Measurements from ENCODE around the gene ACTN3.
"Not testable (repeated sequence)": the region's sequence is repeated elsewhere in the genome, so short reads cannot be mapped to it uniquely, and the experiment has no call there.

ACTN3 gene

GRCh38 chr11:66570850-66571180, 24.1 kb downstream of the ACTN3 start:
- Histone ChIP-seq H3K36me3 (peaks cover 0 to 6% (median 0%) of the 10 kb centered on the region in 3 donors), H3K27me3 (no peaks in the 10 kb centered on the region), H3K9me3 (no peaks in the 10 kb centered on the region), H3K4me1 (peaks cover 0 to 21% (median 11%) of the 10 kb centered on the region in 4 donors), H3K27ac (no peak overlapping the region), H3K4me3 (no peak overlapping the region)
- intact Hi-C loops (cut with DNase I; ENCODE audit: low total_unique reads), result no loop called here
- TF ChIP-seq, protein P1, sequence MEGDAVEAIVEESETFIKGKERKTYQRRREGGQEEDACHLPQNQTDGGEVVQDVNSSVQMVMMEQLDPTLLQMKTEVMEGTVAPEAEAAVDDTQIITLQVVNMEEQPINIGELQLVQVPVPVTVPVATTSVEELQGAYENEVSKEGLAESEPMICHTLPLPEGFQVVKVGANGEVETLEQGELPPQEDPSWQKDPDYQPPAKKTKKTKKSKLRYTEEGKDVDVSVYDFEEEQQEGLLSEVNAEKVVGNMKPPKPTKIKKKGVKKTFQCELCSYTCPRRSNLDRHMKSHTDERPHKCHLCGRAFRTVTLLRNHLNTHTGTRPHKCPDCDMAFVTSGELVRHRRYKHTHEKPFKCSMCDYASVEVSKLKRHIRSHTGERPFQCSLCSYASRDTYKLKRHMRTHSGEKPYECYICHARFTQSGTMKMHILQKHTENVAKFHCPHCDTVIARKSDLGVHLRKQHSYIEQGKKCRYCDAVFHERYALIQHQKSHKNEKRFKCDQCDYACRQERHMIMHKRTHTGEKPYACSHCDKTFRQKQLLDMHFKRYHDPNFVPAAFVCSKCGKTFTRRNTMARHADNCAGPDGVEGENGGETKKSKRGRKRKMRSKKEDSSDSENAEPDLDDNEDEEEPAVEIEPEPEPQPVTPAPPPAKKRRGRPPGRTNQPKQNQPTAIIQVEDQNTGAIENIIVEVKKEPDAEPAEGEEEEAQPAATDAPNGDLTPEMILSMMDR (IDR thresholded peaks at IDR 0.05), result no peak
- no peak for DNase-seq

DNA sequence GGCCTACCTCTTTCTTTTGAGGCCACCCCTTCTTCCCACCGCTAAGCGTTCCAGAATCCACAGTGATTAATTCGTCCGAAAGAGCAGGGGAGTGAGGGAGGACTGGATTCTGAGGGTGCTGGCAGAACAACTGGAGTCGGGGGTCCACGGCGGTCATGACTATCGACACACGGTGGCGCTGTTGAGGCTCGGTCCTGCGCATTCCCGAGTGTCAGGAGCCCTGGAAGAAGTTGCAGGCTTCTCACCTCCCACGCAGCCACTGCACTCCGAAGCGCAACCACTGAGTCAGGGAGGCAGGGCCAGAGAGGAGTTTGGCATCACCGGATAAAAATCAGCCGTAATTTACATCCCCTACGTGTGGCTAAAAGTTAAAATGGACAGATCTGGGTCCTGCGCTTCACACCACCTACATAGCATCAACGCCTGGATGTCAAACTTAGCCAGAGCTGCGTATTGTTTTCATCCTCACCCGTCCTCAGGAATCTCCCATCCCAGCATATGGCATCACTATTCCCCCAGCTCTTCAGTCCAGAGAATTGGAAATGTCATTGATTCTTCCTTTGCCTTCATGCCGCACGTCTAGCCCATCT, 32.4 kb downstream of the ACTN3 start:
- Histone ChIP-seq H3K4me3 (peak overlapping the region in 1 of 2 donors; percentile 10), H3K27ac (no peak overlapping the region), H3K27me3 (no peaks in the 10 kb centered on the region), H3K36me3 (no peaks in the 10 kb centered on the region), H3K9me3 (no peaks in the 10 kb centered on the region), H3K4me1 (peaks cover 0 to 6% (median 2%) of the 10 kb centered on the region in 4 donors)
- intact Hi-C loops (cut with DNase I; ENCODE audit: low total_unique reads), result loop anchor here (2.0 kb wide), 1 partner anchor 102 kb away; no protein-coding TSS in a partner anchor
- TF ChIP-seq, protein P1 (IDR thresholded peaks at IDR 0.05), result peak; percentile 78 to 89
- peak; percentile 64 to 88 for DNase-seq

GRCh38 chr11:66580803-66581202, 34.1 kb downstream of the ACTN3 start:
- no peak for DNase-seq
- H3K27me3 ChIP-seq, result no peaks in the 10 kb centered on the region
- H3K9me3 ChIP-seq, result no peaks in the 10 kb centered on the region
- H3K36me3 ChIP-seq, result no peaks in the 10 kb centered on the region
- peaks cover 0 to 6% (median 2%) of the 10 kb centered on the region in 4 donors for H3K4me1 ChIP-seq
- H3K27ac ChIP-seq, result no peak overlapping the region
- TF ChIP-seq, protein P1 (IDR thresholded peaks at IDR 0.05), result no peak
- intact Hi-C loops (cut with DNase I; ENCODE audit: low total_unique reads), result no loop called here
- H3K4me3 ChIP-seq, result no peak overlapping the region

DNA sequence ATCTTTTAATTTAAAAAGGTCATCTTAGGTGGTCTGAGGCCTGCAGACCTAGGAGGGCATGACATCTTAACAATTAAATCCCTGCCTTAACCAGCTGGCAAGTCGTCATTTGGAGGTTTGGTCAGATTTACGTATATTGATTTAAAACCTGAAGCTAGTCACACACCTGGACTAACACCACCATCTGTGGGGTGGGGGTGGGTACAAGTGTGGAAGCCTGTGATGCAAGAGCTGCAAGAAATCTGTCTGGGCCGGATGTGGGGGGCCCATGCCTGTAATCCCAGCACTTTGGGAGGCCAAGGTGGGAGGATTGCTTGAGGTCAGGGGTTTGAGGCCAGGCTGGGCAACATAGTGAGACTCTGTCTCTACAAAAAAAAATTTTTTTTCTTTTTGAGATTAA, 34.6 kb downstream of the ACTN3 start:
- no peaks in the 10 kb centered on the region for H3K9me3 ChIP-seq
- intact Hi-C loops (cut with DNase I; ENCODE audit: low total_unique reads), result no loop called here
- H3K27ac ChIP-seq, result no peak overlapping the region
- DNase-seq, result no peak
- TF ChIP-seq, protein P1 (IDR thresholded peaks at IDR 0.05), result no peak
- H3K4me1 ChIP-seq, result peaks cover 0 to 6% (median 2%) of the 10 kb centered on the region in 4 donors
- H3K27me3 ChIP-seq, result no peaks in the 10 kb centered on the region
- no peak overlapping the region for H3K4me3 ChIP-seq
- no peaks in the 10 kb centered on the region for H3K36me3 ChIP-seq

DNA sequence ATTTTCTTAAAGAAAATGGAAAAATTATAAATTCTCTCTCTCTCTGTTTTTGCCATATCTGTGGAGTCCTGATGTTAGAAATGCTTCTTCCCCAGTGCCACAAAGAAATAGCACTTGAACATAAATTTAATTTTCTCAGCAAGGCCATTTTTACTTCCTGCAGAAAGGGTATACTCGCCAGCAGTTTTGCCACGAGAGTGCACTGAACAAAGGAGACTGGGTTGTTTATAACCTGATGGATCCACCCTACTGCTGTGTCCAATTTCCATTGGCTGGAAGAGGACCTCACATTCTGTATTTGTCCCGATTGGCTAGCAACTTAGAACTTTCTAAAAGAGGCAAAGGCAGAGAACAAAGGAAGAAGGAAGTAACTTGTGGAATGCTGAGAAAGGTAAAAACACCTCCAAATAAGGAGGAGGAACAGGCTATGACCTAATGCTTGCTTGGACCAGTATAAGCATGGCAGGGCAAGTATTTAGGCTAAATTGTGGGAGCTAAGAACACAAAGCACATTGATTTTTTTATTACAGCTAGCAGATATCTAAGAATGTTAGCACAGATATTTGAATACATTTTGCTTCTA, 36.0 kb downstream of the ACTN3 start:
- H3K27ac ChIP-seq; H3K4me3 ChIP-seq; H3K36me3 ChIP-seq; H3K9me3 ChIP-seq; H3K4me1 ChIP-seq; DNase-seq; intact Hi-C loops (cut with DNase I; ENCODE audit: low total_unique reads); H3K27me3 ChIP-seq: not testable (repeated sequence)

DNA sequence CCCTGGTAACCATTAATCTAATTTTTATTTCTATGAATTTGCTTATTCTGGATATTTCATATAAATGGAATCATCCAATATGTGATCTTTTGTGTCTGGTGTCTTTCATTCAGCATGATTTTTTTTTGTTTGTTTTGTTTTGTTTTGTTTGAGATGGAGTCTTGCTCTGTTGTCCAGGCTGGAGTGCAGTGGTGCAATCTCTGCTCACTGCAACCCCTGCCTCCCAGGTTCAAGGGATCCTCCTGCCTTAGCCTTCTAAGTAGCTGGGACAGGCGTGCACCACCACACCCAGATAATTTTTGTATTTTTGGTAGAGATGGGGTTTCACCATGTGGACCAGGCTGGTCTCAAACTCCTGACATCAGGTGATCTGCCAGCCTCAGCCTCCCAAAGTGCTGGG, 38.7 kb downstream of the ACTN3 start:
- DNase-seq; H3K27ac ChIP-seq; intact Hi-C loops (cut with DNase I; ENCODE audit: low total_unique reads); H3K36me3 ChIP-seq; H3K4me1 ChIP-seq; H3K4me3 ChIP-seq; H3K27me3 ChIP-seq; H3K9me3 ChIP-seq: not testable (repeated sequence)

Measured in tibial artery (tissue), 4 donors.